Heart left ventricle (tissue), 16 donors: ENCODE results near the gene HDAC10. TPM values are rescaled to one million over a fixed set of nuclear protein-coding genes. Genes with fewer than 3 reads are reported as not detected.

Source experiments
- ATAC-seq, 4 donors: fragments of 200-7000 bp; cut with Tn5 transposase; one replicate each; pipeline ENCODE4 v1.9.1; 2020 to 2022; ENCODE audit warnings: moderate library complexity in 4 of 4, mild to moderate bottlenecking in 3 of 4, moderate number of reproducible peaks in 1 of 4
- DNase-seq, 5 donors: peaks; one replicate each; pipeline ENCODE4 v3.0.0-alpha.2; 2020
- H3K27ac ChIP-seq, 12 donors: fragments of 200-600 bp; sonication (generic) in 4 of 12; one replicate each; pipeline versions ENCODE4 v1.5.0 to v1.8.0; 2016 to 2022; ENCODE audit warnings: mild to moderate bottlenecking in 2 of 12
- H3K27me3 ChIP-seq, 9 donors: fragments of 200-600 bp; sonication (generic) in 2 of 9; one replicate each; pipeline versions ENCODE4 v1.5.1 to v1.8.0; 2016 to 2022; ENCODE audit warnings: mild to moderate bottlenecking in 3 of 9
- H3K36me3 ChIP-seq, 9 donors: fragments of 200-600 bp; sonication (generic) in 2 of 9; one replicate each; pipeline versions ENCODE4 v1.5.0 to v1.8.0; 2018 to 2022; ENCODE audit warnings: mild to moderate bottlenecking in 2 of 9
- H3K4me1 ChIP-seq, 12 donors: fragments of 200-600 bp; sonication (generic) in 4 of 12; one replicate each; pipeline versions ENCODE4 v1.5.0 to v1.8.0; 2016 to 2022; ENCODE audit warnings: mild to moderate bottlenecking in 3 of 12
- H3K4me3 ChIP-seq, 12 donors: fragments of 200-600 bp; sonication (generic) in 4 of 12; one replicate each; pipeline versions ENCODE4 v1.5.0 to v1.8.0; 2017 to 2022; ENCODE audit warnings: mild to moderate bottlenecking in 9 of 12, moderate library complexity in 4 of 12
- H3K9me3 ChIP-seq, 12 donors: fragments of 200-600 bp; sonication (generic) in 4 of 12; one replicate each; pipeline versions ENCODE4 v1.5.0 to v1.8.0; 2016 to 2022; ENCODE audit warnings: mild to moderate bottlenecking in 1 of 12
- POLR2A ChIP-seq, 2 donors: fragments of 450-650 bp; IDR thresholded peaks; one replicate each; pipeline ENCODE4 v1.6.1; 2017; ENCODE audit warnings: antibody characterized with exemption in 2 of 2, mild to moderate bottlenecking in 2 of 2, moderate library complexity in 2 of 2
- WGBS, 4 donors: extraction: QIAGEN DNeasy Blood & Tissue Kit in 2 of 4; methylation state at CpG; one replicate each; pipeline versions ENCODE4 v1.1.5 to v1.1.7; 2013 to 2018; 5-methylcytosine and 5-hydroxymethylcytosine counted together
- intact Hi-C, 10 donors: fragments of 100-400 bp; cut with DNase I; formaldehyde crosslinking; loops; one replicate each; pipeline versions ENCODE4 v1.11.1 to v1.14.2; 2022
- polyA plus RNA-seq, 2 donors: library from polyadenylated mRNA; stranded (reverse); fragments of 200-250 nt; gene quantifications; one replicate each; pipeline ENCODE4 v1.2.3, GENCODE V29; 2013
- total RNA-seq, 9 donors: library from RNA; depleted of rRNA in 2 of 9; stranded (reverse); fragments of >200 nt in 2 of 9; fragmentation: NEBNext Ultra II Directional in 3 of 9; extraction: Animal tissue kit (Norgen Biotek cat#: 25700) in 3 of 9; gene quantifications; one replicate each; pipeline versions ENCODE4 v1.1.0 to v1.2.4, GENCODE V29; 2016 to 2023
- TF ChIP-seq, protein P1 (sequence below), 12 donors: fragments of 200-600 bp; sonication (generic) in 4 of 12; IDR thresholded peaks; one replicate each; pipeline versions ENCODE4 v1.5.0 to v1.8.0; 2018 to 2022; ENCODE audit warnings: antibody characterized with exemption in 12 of 12, mild to moderate bottlenecking in 5 of 12
- donor health status: ischemic (EF 13 %, LVEDD 7.1; RV severe dilation, severe dysfunction).
- donor health status: healthy with polysubstance abuse.
- donor health status: DM: no; HTN: yes; CAD: no.
- donor health status: DM: no; HTN: no; CAD: no.
- donor health status: ischemic (EF 25% LVEDD 6.9; RV normal size, moderate dysfunction).
- donor health status: ischemic (EF 25% LVEDD 5.7; RV mildly dilated, moderate dysfunction).
- donor health status: healthy.
- donor health status: DM: yes; HTN: yes; CAD: no.
- donor health status: ischemic (EF 35%, LVEDD 5.7; RV mildly dilated, moderate dysfunction).
- donor health status: nonischemic (EF 11% LVEDD 7.7; RV severe dilation, severe dysfunction).
- donor health status: DM: yes; HTN: yes; CAD: no.
- donor health status: PGD.
- donor health status: ischemic (EF 29% LVEDD 5.4; RV normal size, mild dysfunction).
- donor health status: nonischemic (EF 23%, LVEDD 6.1; RV moderate dilation, normal function).

Gene HDAC10
- total and polyA plus RNA-seq, 11 donors: 6.2 to 22.4 (median 10.8) TPM

DNA sequence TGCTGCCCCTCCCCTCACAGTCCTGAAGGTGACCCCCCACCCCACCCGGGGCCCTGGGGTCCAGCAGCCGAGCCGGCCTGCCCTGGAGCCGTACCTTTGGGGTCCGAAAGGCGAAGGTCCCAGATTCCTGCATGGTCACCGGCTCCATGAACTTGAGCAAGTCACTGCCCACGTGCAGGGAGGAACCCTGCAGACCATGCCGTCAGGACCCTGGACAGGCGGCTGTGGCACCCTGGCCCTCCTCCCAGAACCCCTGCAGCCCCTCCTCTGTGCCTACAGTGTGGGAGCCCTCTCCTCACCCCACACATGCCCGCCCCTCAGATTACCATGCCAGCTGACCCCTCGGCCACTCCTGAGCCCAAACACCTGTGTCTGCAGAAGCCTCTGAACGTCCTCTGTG lies 33.4 kb upstream of the HDAC10 start:
- Histone ChIP-seq H3K4me1 (peaks cover 0 to 15% (median 1%) of the 10 kb centered on the region in 12 donors), H3K27me3 (no peaks in the 10 kb centered on the region), H3K36me3 (peaks cover 0 to 95% (median 91%) of the 10 kb centered on the region in 9 donors), H3K27ac (no peak overlapping the region), H3K9me3 (no peaks in the 10 kb centered on the region), H3K4me3 (no peak overlapping the region)
- intact Hi-C loops: no loop called here
- DNase-seq: no peak
- TF ChIP-seq, protein P1, sequence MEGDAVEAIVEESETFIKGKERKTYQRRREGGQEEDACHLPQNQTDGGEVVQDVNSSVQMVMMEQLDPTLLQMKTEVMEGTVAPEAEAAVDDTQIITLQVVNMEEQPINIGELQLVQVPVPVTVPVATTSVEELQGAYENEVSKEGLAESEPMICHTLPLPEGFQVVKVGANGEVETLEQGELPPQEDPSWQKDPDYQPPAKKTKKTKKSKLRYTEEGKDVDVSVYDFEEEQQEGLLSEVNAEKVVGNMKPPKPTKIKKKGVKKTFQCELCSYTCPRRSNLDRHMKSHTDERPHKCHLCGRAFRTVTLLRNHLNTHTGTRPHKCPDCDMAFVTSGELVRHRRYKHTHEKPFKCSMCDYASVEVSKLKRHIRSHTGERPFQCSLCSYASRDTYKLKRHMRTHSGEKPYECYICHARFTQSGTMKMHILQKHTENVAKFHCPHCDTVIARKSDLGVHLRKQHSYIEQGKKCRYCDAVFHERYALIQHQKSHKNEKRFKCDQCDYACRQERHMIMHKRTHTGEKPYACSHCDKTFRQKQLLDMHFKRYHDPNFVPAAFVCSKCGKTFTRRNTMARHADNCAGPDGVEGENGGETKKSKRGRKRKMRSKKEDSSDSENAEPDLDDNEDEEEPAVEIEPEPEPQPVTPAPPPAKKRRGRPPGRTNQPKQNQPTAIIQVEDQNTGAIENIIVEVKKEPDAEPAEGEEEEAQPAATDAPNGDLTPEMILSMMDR (IDR thresholded peaks at IDR 0.05): no peak
- no peak for TF ChIP-seq POLR2A (IDR thresholded peaks at IDR 0.05)
- no peak for ATAC-seq
- 79 to 99% (median 93%) methylated on average over 6 to 13 of the region's 13 CpGs for WGBS, 4 donors

DNA sequence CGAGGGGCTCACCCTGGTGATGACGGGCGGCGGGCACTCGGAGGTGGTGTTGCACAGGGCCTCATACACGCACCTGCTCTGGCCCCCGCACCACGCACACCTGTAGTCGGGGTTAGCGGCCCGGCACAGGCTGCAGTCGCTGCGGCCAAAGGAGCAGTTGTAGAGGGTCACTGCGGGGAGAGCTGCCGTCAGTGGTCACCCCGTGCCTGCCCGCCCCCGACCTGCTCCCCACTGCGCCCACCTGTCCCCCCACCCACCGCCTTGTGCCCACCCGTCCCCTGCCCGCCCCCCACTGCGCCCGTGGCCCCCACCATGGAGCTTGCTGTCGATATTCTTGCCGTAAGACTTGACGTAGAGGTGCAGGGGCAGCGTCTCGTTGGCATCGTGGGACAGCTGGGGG lies 32.8 kb upstream of the HDAC10 start:
- no peaks in the 10 kb centered on the region for H3K9me3 ChIP-seq
- no peaks in the 10 kb centered on the region for H3K27me3 ChIP-seq
- no peak overlapping the region for H3K27ac ChIP-seq
- TF ChIP-seq, protein P1 (IDR thresholded peaks at IDR 0.05): no peak
- TF ChIP-seq POLR2A (IDR thresholded peaks at IDR 0.05): no peak
- peaks cover 0 to 15% (median 1%) of the 10 kb centered on the region in 12 donors for H3K4me1 ChIP-seq
- no peak overlapping the region for H3K4me3 ChIP-seq
- no peak for DNase-seq
- peaks cover 0 to 95% (median 91%) of the 10 kb centered on the region in 9 donors for H3K36me3 ChIP-seq
- 89 to 96% (median 94%) methylated on average over 13 to 30 of the region's 30 CpGs for WGBS, 4 donors
- no peak for ATAC-seq
- intact Hi-C loops: no loop called here

DNA sequence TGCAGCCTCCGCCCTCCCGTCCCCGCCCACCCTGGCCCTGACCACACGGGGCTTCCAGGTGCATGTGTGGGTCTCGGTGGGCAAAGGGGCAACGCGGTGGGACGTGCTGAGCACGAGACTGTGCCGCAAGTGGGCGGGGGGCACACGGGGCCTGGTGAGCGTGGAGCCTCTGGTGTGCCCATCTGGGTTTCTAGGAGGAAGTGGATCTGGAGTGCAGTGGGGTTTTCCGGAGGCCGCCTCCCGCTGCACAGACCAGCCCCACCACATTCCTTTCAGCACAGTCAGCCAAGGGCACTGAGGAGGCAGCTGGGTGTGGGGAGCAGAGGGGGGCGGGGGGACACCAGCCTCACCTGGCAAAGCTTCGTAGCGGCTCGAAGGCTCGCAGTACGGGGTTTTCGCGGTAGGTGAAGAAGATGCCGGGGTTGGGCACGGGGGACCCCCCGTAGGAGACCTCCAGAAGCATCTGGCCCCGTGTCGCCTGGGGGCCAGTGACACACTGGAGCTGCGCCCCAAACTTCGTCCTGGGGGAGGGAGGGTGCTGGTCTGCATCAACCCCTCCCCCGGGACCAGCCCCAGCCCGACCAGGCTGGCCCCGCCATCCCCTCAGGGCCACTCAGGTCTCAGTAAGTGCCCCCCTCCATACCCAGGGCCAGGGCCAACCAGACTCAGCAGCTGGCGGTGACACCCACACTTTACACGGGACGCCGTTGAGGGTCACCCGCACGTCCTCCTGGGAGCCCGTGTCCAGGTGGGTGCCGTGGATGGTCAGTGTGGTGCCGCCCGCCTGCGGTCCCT lies 31.5 kb upstream of the HDAC10 start:
- TF ChIP-seq POLR2A (IDR thresholded peaks at IDR 0.05): no peak
- TF ChIP-seq, protein P1 (IDR thresholded peaks at IDR 0.05): no peak
- intact Hi-C loops: no loop called here
- ATAC-seq (peak in 3 of 4 donors; percentile 1 to 41 (median 31)), DNase-seq (no peak)
- H3K9me3 ChIP-seq: no peaks in the 10 kb centered on the region
- 76 to 83% (median 82%) methylated on average over 27 to 45 of the region's 45 CpGs for WGBS, 4 donors
- H3K36me3 ChIP-seq: peaks cover 0 to 95% (median 91%) of the 10 kb centered on the region in 9 donors
- peak overlapping the region in 2 of 12 donors; percentile 32 to 41 for H3K27ac ChIP-seq
- no peak overlapping the region for H3K4me3 ChIP-seq
- peaks cover 0 to 15% (median 1%) of the 10 kb centered on the region in 12 donors for H3K4me1 ChIP-seq
- no peaks in the 10 kb centered on the region for H3K27me3 ChIP-seq

DNA sequence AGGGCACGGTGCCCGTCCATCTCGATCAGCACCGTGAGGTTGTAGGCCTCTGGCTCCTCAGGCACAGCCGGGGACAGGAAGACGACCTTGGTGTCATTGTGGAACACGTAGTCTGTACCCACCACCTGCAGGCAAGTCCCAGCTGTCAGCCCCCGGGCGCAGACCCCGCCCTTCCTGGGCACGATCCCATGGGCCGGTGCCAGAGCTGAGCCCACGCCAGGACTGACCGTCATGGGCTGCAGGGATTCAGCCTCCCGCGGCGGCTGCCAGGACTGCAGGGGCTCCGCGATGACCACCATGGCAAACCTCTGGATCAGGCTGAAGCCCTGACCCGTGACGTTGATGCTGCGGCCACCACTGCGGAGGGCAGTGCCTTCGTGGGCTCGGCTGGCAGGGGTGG lies 30.9 kb upstream of the HDAC10 start:
- H3K27me3 ChIP-seq: no peaks in the 10 kb centered on the region
- ATAC-seq: peak; percentile 41 to 72 (median 68)

More for the DNA sequence above, 30.9 kb upstream of the HDAC10 start:
- peak in 2 of 5 donors; percentile 66 to 69 for DNase-seq
- no peak overlapping the region for H3K4me3 ChIP-seq
- H3K36me3 ChIP-seq: peaks cover 0 to 95% (median 90%) of the 10 kb centered on the region in 9 donors
- WGBS, 4 donors: 46 to 65% (median 53%) methylated on average over 2 to 25 of the region's 25 CpGs
- TF ChIP-seq, protein P1 (IDR thresholded peaks at IDR 0.05): no peak
- TF ChIP-seq POLR2A (IDR thresholded peaks at IDR 0.05): no peak
- H3K27ac ChIP-seq: peak overlapping the region in 6 of 12 donors; percentile 19 to 50 (median 38)
- intact Hi-C loops: no loop called here
- no peaks in the 10 kb centered on the region for H3K9me3 ChIP-seq
- H3K4me1 ChIP-seq: peaks cover 0 to 15% (median 1%) of the 10 kb centered on the region in 12 donors
